Lung (tissue), 12 donors: ENCODE measurements around the gene FUBP1. TPM values are rescaled to one million over a fixed set of nuclear protein-coding genes. Genes with fewer than 3 reads are reported as not detected.

Experiments used
- ATAC-seq: fragments of 200-7000 bp; cut with Tn5 transposase; one replicate; pipeline ENCODE4 v1.9.1; 2020; ENCODE audit warnings: moderate number of reproducible peaks; ENCODE audit not compliant: insufficient read depth, low FRiP score
- DNase-seq, 3 donors: peaks; one replicate each; pipeline ENCODE4 v3.0.0-alpha.2; 2013 to 2017
- H3K27ac ChIP-seq, 2 donors: one replicate each; pipeline ENCODE4 v1.5.1; 2013; ENCODE audit warnings: mild to moderate bottlenecking in 2 of 2, moderate library complexity in 2 of 2, control low read depth in 1 of 2, inconsistent platforms in 1 of 2, low read depth in 1 of 2, low read length in 1 of 2
- H3K27me3 ChIP-seq, 3 donors: one replicate each; pipeline ENCODE4 v1.5.1; 2013; ENCODE audit warnings: low read length in 2 of 3; ENCODE audit not compliant: control insufficient read depth in 3 of 3, insufficient read depth in 3 of 3
- H3K36me3 ChIP-seq, 4 donors: one replicate each; pipeline ENCODE4 v1.5.1; 2013; ENCODE audit warnings: low read length in 4 of 4, mild to moderate bottlenecking in 1 of 4, moderate library complexity in 1 of 4; ENCODE audit not compliant: control insufficient read depth in 4 of 4, insufficient read depth in 4 of 4
- H3K4me1 ChIP-seq, 5 donors: one replicate each; pipeline ENCODE4 v1.5.1; 2013; ENCODE audit warnings: low read length in 5 of 5, mild to moderate bottlenecking in 2 of 5, moderate library complexity in 1 of 5; ENCODE audit not compliant: control insufficient read depth in 5 of 5, insufficient read depth in 5 of 5
- H3K4me3 ChIP-seq: one replicate; pipeline ENCODE4 v1.5.1; 2013; ENCODE audit warnings: mild to moderate bottlenecking, control low read depth, moderate library complexity
- H3K9ac ChIP-seq, 2 donors: one replicate each; pipeline ENCODE4 v1.5.1; 2013; ENCODE audit warnings: low read length in 2 of 2, control low read depth in 1 of 2; ENCODE audit not compliant: insufficient read depth in 1 of 2
- H3K9me3 ChIP-seq, 4 donors: one replicate each; pipeline ENCODE4 v1.5.1; 2013; ENCODE audit warnings: low read length in 3 of 4, mild to moderate bottlenecking in 1 of 4, moderate library complexity in 1 of 4; ENCODE audit not compliant: control insufficient read depth in 4 of 4, insufficient read depth in 3 of 4
- WGBS, 2 donors: extraction: QIAGEN DNeasy Blood & Tissue Kit; methylation state at CpG; one replicate each; pipeline ENCODE4 v1.1.7; 2013; 5-methylcytosine and 5-hydroxymethylcytosine counted together
- polyA plus RNA-seq, 2 donors: library from polyadenylated mRNA; stranded (reverse); fragments of 200-250 nt; gene quantifications; one replicate each; pipeline ENCODE4 v1.2.1, GENCODE V29; 2013
- total RNA-seq, 2 donors: library from RNA; depleted of rRNA in 1 of 2; stranded (reverse); fragments of >200 nt in 1 of 2; gene quantifications; one replicate each; pipeline ENCODE4 v1.2.1, GENCODE V29; 2014 to 2021
- TF ChIP-seq, protein P1 (sequence below): IDR thresholded peaks from 2 replicates; pipeline ENCODE4 v1.5.1; 2012; ENCODE audit warnings: mild to moderate bottlenecking; ENCODE audit errors: control extremely low read depth, extremely low read depth
- donor health status: control.
- donor health status: control.
- donor health status: Bipolar disorder and iron deficiency.
- donor health status: healthy.
- donor health status: DM: yes; HTN: yes; CAD: no.

Gene FUBP1
- total and polyA plus RNA-seq, 4 donors, result 39.1 to 324 (median 70.5) TPM

DNA sequence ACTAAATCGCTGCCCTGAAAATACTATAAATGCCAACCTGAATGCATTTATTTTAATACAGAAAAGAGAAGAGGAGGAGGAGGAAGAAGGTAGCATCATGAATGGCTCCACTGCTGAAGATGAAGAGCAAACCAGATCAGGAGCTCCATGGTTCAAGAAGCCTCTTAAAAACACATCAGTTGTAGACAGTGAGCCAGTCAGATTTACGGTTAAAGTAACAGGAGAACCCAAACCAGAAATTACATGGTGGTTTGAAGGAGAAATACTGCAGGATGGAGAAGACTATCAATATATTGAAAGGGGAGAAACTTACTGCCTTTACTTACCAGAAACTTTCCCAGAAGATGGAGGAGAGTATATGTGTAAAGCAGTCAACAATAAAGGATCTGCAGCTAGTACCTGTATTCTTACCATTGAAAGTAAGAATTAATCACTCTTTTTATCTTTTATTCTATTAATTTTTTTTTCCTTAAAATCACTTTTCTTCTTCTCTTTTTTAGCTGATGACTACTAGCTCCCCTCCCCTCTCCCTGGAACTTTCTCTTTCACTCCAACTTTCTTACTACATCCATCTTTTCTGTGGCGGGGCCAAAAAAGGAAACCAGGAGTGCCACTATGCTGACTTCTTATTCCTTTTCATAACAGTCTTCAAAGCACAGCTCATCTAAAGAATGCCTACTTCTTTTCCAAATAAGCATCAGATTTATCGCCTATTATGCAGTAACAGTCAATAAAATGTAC lies 36.3 kb downstream of the FUBP1 start:
- no peak for DNase-seq
- Histone ChIP-seq H3K4me3 (no peak overlapping the region), H3K27me3 (no peaks in the 10 kb centered on the region), H3K36me3 (peaks cover 1 to 34% (median 25%) of the 10 kb centered on the region in 4 donors), H3K4me1 (peaks cover 0 to 10% (median 0%) of the 10 kb centered on the region in 5 donors), H3K9ac (no peak overlapping the region), H3K9me3 (no peaks in the 10 kb centered on the region), H3K27ac (no peak overlapping the region)
- TF ChIP-seq, protein P1, sequence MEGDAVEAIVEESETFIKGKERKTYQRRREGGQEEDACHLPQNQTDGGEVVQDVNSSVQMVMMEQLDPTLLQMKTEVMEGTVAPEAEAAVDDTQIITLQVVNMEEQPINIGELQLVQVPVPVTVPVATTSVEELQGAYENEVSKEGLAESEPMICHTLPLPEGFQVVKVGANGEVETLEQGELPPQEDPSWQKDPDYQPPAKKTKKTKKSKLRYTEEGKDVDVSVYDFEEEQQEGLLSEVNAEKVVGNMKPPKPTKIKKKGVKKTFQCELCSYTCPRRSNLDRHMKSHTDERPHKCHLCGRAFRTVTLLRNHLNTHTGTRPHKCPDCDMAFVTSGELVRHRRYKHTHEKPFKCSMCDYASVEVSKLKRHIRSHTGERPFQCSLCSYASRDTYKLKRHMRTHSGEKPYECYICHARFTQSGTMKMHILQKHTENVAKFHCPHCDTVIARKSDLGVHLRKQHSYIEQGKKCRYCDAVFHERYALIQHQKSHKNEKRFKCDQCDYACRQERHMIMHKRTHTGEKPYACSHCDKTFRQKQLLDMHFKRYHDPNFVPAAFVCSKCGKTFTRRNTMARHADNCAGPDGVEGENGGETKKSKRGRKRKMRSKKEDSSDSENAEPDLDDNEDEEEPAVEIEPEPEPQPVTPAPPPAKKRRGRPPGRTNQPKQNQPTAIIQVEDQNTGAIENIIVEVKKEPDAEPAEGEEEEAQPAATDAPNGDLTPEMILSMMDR, result no peak
- ATAC-seq, result no peak
- 91 to 97% methylated on average over 4 of the region's 4 CpGs for WGBS, 2 donors

DNA sequence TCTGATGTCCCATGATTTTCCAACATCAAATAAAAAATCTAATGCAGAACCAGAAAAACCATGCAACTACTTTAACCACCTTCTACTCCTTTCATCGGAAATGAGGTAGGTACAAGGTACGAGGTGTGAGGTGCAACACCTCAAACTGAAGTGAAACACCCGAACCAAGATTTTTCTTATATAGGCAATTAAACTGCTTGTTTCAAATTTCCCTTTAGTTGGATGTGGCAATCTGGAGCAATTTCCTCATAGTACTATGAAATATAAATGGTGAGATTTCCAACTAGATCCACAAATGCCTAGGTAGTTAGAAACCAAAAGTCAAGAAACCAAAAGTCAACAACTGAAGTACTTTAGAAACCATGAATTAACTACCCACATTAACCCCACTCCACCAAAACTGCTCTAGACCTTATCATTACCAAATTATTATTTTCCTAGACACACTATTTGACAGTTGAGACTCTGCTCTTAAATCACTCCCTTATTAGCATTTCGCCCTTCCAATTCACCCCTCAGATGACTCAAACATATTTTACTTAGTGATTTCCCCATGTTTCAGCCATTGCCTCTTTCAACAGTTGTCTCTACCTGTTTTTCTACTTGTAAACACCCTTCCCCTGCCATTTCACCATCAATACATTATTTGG lies 37.8 kb downstream of the FUBP1 start:
- Histone ChIP-seq H3K4me3 (no peak overlapping the region), H3K4me1 (peaks cover 0 to 3% (median 0%) of the 10 kb centered on the region in 5 donors), H3K36me3 (peaks cover 1 to 34% (median 28%) of the 10 kb centered on the region in 4 donors), H3K27ac (no peak overlapping the region), H3K9ac (no peak overlapping the region), H3K9me3 (no peaks in the 10 kb centered on the region), H3K27me3 (no peaks in the 10 kb centered on the region)
- DNase-seq, result no peak
- 86 to 92% methylated on average over 4 of the region's 4 CpGs for WGBS, 2 donors
- TF ChIP-seq, protein P1, result no peak
- no peak for ATAC-seq

DNA sequence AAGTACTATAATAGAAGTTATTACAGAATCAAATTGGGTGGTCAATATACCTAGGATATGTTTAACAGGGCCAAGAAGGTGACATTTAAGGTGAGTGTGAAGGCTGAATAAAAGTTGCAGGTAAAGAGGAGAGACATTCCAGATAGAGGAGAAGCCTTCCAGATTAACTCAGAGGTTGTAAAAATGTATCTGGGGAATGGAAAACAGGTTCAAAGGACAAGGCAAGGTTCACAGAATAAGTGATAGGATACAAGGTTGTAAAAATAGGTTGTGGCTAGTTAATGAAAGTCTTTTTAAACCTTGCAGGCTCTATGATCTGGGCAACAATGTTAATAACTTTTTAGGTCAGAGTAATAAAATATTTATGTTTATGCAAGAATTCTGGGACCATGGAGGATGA lies 40.2 kb downstream of the FUBP1 start:
- Histone ChIP-seq H3K27ac (no peak overlapping the region), H3K9me3 (no peaks in the 10 kb centered on the region), H3K4me1 (no peaks in the 10 kb centered on the region), H3K9ac (no peak overlapping the region), H3K36me3 (peaks cover 0 to 33% (median 20%) of the 10 kb centered on the region in 4 donors), H3K4me3 (no peak overlapping the region), H3K27me3 (no peaks in the 10 kb centered on the region)
- DNase-seq, result no peak
- no peak for ATAC-seq
- TF ChIP-seq, protein P1, result no peak
